ENCODE data around the gene RBMS3. TPM values are rescaled to one million over a fixed set of nuclear protein-coding genes. Genes with fewer than 3 reads are reported as not detected.

The RBMS3 gene
- total RNA-seq, 1 experiment from 2014 or later, result 0.42 TPM

GRCh38 chr3:29334706-29335105, 53.8 kb downstream of the RBMS3 start:
- no peak for TF ChIP-seq CEBPB (IDR thresholded peaks at IDR 0.05; ENCODE audit: low read depth)
- no peak for TF ChIP-seq CBX3 (IDR thresholded peaks at IDR 0.05; ENCODE audit: low read depth)
- no peak for TF ChIP-seq EZH2 (IDR thresholded peaks at IDR 0.05)
- no peak for TF ChIP-seq FOSL1 (IDR thresholded peaks at IDR 0.05; ENCODE audit: low read depth)
- TF ChIP-seq ZBTB33 (IDR thresholded peaks at IDR 0.05; ENCODE audit: extremely low read depth, insufficient replicate concordance, low read length), result no peak
- TF ChIP-seq YY1 (IDR thresholded peaks at IDR 0.05; ENCODE audit: extremely low read depth, insufficient replicate concordance, low read depth, low read length), result no peak
- TF ChIP-seq EGR1 (IDR thresholded peaks at IDR 0.05; ENCODE audit: low read depth), result no peak
- no peak for TF ChIP-seq SP1 (IDR thresholded peaks at IDR 0.05; ENCODE audit: low read depth)
- TF ChIP-seq SIN3A (IDR thresholded peaks at IDR 0.05; ENCODE audit: low read depth), result no peak
- TF ChIP-seq ZFX (IDR thresholded peaks at IDR 0.05), result no peak
- TF ChIP-seq MAX (IDR thresholded peaks at IDR 0.05), result no peak
- TF ChIP-seq REST (IDR thresholded peaks at IDR 0.05; ENCODE audit: low read depth), result no peak
- Histone ChIP-seq H3K27ac (ENCODE audit: low read depth, low read length) (no peak overlapping the region), H3K36me3 (ENCODE audit: control insufficient read depth in 1 of 2, insufficient read depth in 2 of 2, low read length in 2 of 2) (no peaks in the 10 kb centered on the region), H4K20me1 (ENCODE audit: insufficient read depth) (no peaks in the 10 kb centered on the region), H3K4me2 (ENCODE audit: low read length) (no peak overlapping the region), H3K9me2 (ENCODE audit: insufficient read depth) (no peaks in the 10 kb centered on the region), H3K27me3 (ENCODE audit: insufficient read depth, low read length) (no peaks in the 10 kb centered on the region), H3K9me3 (ENCODE audit: control insufficient read depth in 1 of 2, insufficient read depth in 1 of 2, low read depth in 1 of 2, low read length in 2 of 2) (no peaks in the 10 kb centered on the region), H3K9ac (ENCODE audit: low read length) (no peak overlapping the region), H3K4me1 (ENCODE audit: control insufficient read depth in 1 of 2, insufficient read depth in 2 of 2, low read length in 2 of 2) (peaks cover 0 to 8% of the 10 kb centered on the region in 2 experiments; a peak in 1 of 4 replicates), H2AFZ (ENCODE audit: low read depth, low read length, poor library complexity, severe bottlenecking) (no peak overlapping the region), H3K79me2 (ENCODE audit: insufficient read depth, low read length) (no peaks in the 10 kb centered on the region), H3K4me3 (replicated peaks in 1 of 2; ENCODE audit: low read depth in 1 of 2, low read length in 2 of 2) (no peak overlapping the region)
- CTCF ChIA-PET, result no interaction called here
- BruUV-seq (replicated peaks), result no TSS peak
- no peak for DNase-seq (ENCODE audit: low read depth, low spot score)
- intact Hi-C loops (cut with micrococcal nuclease), result no loop called here
- RAD21 ChIA-PET (ENCODE audit: low non-redundant PET in 1 of 2, low total read pairs in 2 of 2, uncharacterized antibody in 2 of 2, unreplicated experiment in 2 of 2), result no interaction called here
- POLR2A ChIA-PET, result no interaction called here
- ATAC-seq, result no peak

Data from HCT116 (cell line).